Vagina (tissue), 2 donors: Measurements from ENCODE around the gene FHIT.

ENCODE experiments used
- POLR2A ChIP-seq, 2 donors: fragments of 450-650 bp; IDR thresholded peaks; one replicate each; pipeline ENCODE4 v1.6.1; 2017; ENCODE audit warnings: antibody characterized with exemption in 2 of 2, mild to moderate bottlenecking in 2 of 2, moderate library complexity in 2 of 2
- POLR2AphosphoS5 ChIP-seq, 2 donors: sonication (generic); formaldehyde crosslinking; IDR thresholded peaks; one replicate each; pipeline ENCODE4 v1.9.0; 2017; ENCODE audit warnings: antibody characterized with exemption in 2 of 2, mild to moderate bottlenecking in 2 of 2, low read depth in 1 of 2; ENCODE audit not compliant: insufficient read depth in 1 of 2

DNA sequence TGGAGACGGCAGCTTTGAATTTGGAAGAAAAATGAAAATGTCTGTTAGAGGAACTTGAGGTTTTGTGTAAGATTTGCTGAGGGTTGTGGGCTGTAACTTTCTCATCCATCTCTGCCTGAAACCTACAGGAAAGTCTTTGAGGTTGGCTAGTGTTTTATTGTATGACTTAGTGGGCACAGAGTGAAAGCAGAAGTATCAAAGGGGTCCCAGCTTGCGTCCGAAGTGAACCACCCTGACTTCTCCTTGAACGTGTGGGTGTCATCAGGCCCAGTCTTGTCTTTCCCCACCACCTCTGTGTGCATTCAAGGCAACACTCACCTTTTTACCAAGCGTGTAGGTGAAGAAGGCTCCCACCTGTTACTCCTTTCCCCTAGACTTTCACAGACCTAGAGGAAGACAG is 1519.3 kb downstream of the FHIT start:
- TF ChIP-seq POLR2AphosphoS5 (IDR thresholded peaks at IDR 0.05; ENCODE audit: insufficient read depth in 1 of 2, low read depth in 1 of 2) (no peak), POLR2A (IDR thresholded peaks at IDR 0.05) (no peak)
